Progenitor cell of endocrine pancreas (in vitro differentiated cells): ENCODE data around the gene EYS. TPM values are rescaled to one million over a fixed set of nuclear protein-coding genes. Genes with fewer than 3 reads are reported as not detected.

Experiments used
- DNase-seq: peaks from one replicate; pipeline ENCODE4 v3.0.0; 2021; ENCODE audit warnings: low spot score; ENCODE audit not compliant: unreplicated experiment
- H3K27ac Mint-ChIP-seq: 2 replicates; pipeline ENCODE4 v1.8.0; 2021; ENCODE audit warnings: mild to moderate bottlenecking, moderate library complexity, mixed read lengths
- H3K27me3 Mint-ChIP-seq: 2 replicates; pipeline ENCODE4 v1.8.0; 2021; ENCODE audit warnings: mixed read lengths
- H3K36me3 Mint-ChIP-seq: 2 replicates; pipeline ENCODE4 v1.8.0; 2022; ENCODE audit warnings: mixed read lengths; ENCODE audit not compliant: insufficient read depth
- H3K4me1 Mint-ChIP-seq: 2 replicates; pipeline ENCODE4 v1.8.0; 2021; ENCODE audit warnings: low read depth, mixed read lengths
- H3K4me3 Mint-ChIP-seq: 2 replicates; pipeline ENCODE4 v1.8.0; 2021; ENCODE audit warnings: low read depth, mild to moderate bottlenecking, moderate library complexity, mixed read lengths
- H3K9me3 Mint-ChIP-seq: 2 replicates; pipeline ENCODE4 v1.8.0; 2021; ENCODE audit warnings: low read depth, mixed read lengths
- CTCF ChIP-seq: fragments of 200-600 bp; sonication (generic); IDR thresholded peaks from one replicate; pipeline ENCODE4 v1.5.0; 2021; ENCODE audit warnings: antibody characterized with exemption, mild to moderate bottlenecking; ENCODE audit not compliant: unreplicated experiment
- total RNA-seq: library from RNA; stranded (reverse); gene quantifications from 2 replicates; pipeline ENCODE4 v1.2.1, GENCODE V29; 2021

Gene EYS
- total RNA-seq, 1 donor from 2014 or later, result 0.46 TPM

- Mint-ChIP-seq H3K36me3 (no peaks in the 10 kb centered on the region), H3K27me3 (no peaks in the 10 kb centered on the region), H3K4me3 (no peak overlapping the region), H3K4me1 (peaks cover 2% of the 10 kb centered on the region), H3K27ac (no peak overlapping the region), H3K9me3 (peaks cover 4% of the 10 kb centered on the region)
- no peak for DNase-seq
- TF ChIP-seq CTCF, result no peak
Measured at GRCh38 chr6:65135567-65135966, 571.5 kb downstream of the EYS start.

GRCh38 chr6:65126667-65127066 lies 580.4 kb downstream of the EYS start:
- no peak for TF ChIP-seq CTCF
- Mint-ChIP-seq H3K4me3 (no peak overlapping the region), H3K36me3 (no peaks in the 10 kb centered on the region), H3K27me3 (no peaks in the 10 kb centered on the region), H3K4me1 (peaks cover 2% of the 10 kb centered on the region), H3K9me3 (peaks cover 4% of the 10 kb centered on the region), H3K27ac (no peak overlapping the region)
- no peak for DNase-seq

- Mint-ChIP-seq H3K4me3 (no peak overlapping the region), H3K4me1 (peaks cover 2% of the 10 kb centered on the region), H3K9me3 (no peaks in the 10 kb centered on the region), H3K27me3 (no peaks in the 10 kb centered on the region), H3K36me3 (no peaks in the 10 kb centered on the region), H3K27ac (no peak overlapping the region)
- TF ChIP-seq CTCF, result no peak
- DNase-seq, result no peak
Measured at GRCh38 chr6:65123521-65123920, 583.5 kb downstream of the EYS start.

- no peaks in the 10 kb centered on the region for H3K36me3 Mint-ChIP-seq
- H3K9me3 Mint-ChIP-seq, result no peaks in the 10 kb centered on the region
- no peaks in the 10 kb centered on the region for H3K4me1 Mint-ChIP-seq
- H3K27me3 Mint-ChIP-seq, result no peaks in the 10 kb centered on the region
- TF ChIP-seq CTCF, result no peak
- H3K27ac Mint-ChIP-seq, result no peak overlapping the region
- no peak for DNase-seq
- no peak overlapping the region for H3K4me3 Mint-ChIP-seq
Measured at GRCh38 chr6:65117817-65118409, 589.1 kb downstream of the EYS start.

GRCh38 chr6:65116326-65116725 lies 590.7 kb downstream of the EYS start:
- DNase-seq, result no peak
- H3K4me3 Mint-ChIP-seq, result no peak overlapping the region
- no peak overlapping the region for H3K27ac Mint-ChIP-seq
- TF ChIP-seq CTCF, result no peak
- no peaks in the 10 kb centered on the region for H3K27me3 Mint-ChIP-seq
- no peaks in the 10 kb centered on the region for H3K36me3 Mint-ChIP-seq
- H3K9me3 Mint-ChIP-seq, result no peaks in the 10 kb centered on the region
- no peaks in the 10 kb centered on the region for H3K4me1 Mint-ChIP-seq
